ENCODE measurements around the gene ATP2B3. TPM values are rescaled to one million over a fixed set of nuclear protein-coding genes. Genes with fewer than 3 reads are reported as not detected.

ATP2B3 gene
- total and polyA plus RNA-seq, 2 donors (not counting 3 experiments of a cell fraction or from before 2014, with no cell fraction given), result 0.01 to 0.07 TPM

DNA sequence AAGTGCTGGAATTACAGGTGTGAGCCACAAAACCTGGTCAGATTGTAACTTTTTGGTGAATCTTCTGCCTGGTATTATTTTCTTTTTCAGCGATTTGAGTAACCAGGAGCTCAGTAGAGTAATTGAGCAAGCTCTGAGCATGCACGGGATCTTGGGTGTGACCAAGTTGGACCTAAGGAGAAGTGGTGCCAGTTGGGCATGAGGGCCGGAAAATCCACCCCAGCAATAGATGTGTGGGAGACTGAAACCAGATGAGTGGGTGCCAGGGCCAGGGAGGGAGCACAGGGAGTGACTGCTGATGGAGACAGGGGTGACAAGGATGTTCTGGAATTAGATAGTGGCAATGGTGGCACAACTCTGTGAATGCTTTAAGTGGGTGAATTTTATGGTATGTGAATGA, 85.2 kb downstream of the ATP2B3 start:
- CTCF ChIA-PET, result no interaction called here
- dilution Hi-C loops (cut with MboI; ENCODE audit: extremely low pct_ligation_motif_present, low sequenced_read_pairs), result no loop called here

More for the DNA sequence above, 85.2 kb downstream of the ATP2B3 start:
- Histone ChIP-seq H2AFZ (ENCODE audit: low read depth, low read length) (no peak overlapping the region), H3K4me1 (ENCODE audit: control insufficient read depth, extremely low read depth, insufficient read depth, low read length) (peaks cover 7% of the 10 kb centered on the region), H3K4me3 (replicated peaks in 1 of 3; ENCODE audit: insufficient read depth in 1 of 3, low read depth in 1 of 3, low read length in 3 of 3) (no peak overlapping the region), H3K4me2 (ENCODE audit: insufficient read depth, low read length) (no peak overlapping the region), H3K36me3 (ENCODE audit: control insufficient read depth in 2 of 2, extremely low read depth in 1 of 2, insufficient read depth in 2 of 2, low read length in 2 of 2) (no peaks in the 10 kb centered on the region), H3K27me3 (ENCODE audit: control insufficient read depth in 2 of 2, insufficient read depth in 2 of 2, low read length in 2 of 2) (peaks cover 2 to 4% of the 10 kb centered on the region in 2 experiments), H4K20me1 (replicated peaks; ENCODE audit: control insufficient read depth, extremely low read depth, insufficient read depth, low read length) (no peaks in the 10 kb centered on the region), H3K9me3 (replicated peaks; ENCODE audit: control insufficient read depth, insufficient read depth, low read length) (no peaks in the 10 kb centered on the region), H3K27ac (ENCODE audit: insufficient read depth, low read depth, low read length) (no peak overlapping the region), H3K9ac (replicated peaks; ENCODE audit: extremely low read depth, insufficient read depth, low read length) (no peak overlapping the region), H3K9me1 (replicated peaks; ENCODE audit: control insufficient read depth, extremely low read depth, insufficient read depth, low read length) (no peaks in the 10 kb centered on the region), H3K79me2 (ENCODE audit: control insufficient read depth, insufficient read depth, low read length) (peaks cover 8% of the 10 kb centered on the region)
- TF ChIP-seq POLR2A (IDR thresholded peaks at IDR 0.05; ENCODE audit: low read depth, low read length) (no peak), GATA2 (IDR thresholded peaks at IDR 0.05; ENCODE audit: insufficient read depth, insufficient read length, low read depth, low read length) (no peak), FOS (IDR thresholded peaks at IDR 0.05; ENCODE audit: borderline replicate concordance, insufficient read depth, low read length) (no peak), JUN (IDR thresholded peaks at IDR 0.05; ENCODE audit: borderline replicate concordance, insufficient read depth, insufficient read length, low read depth) (no peak), POLR2AphosphoS5 (IDR thresholded peaks at IDR 0.05; ENCODE audit: insufficient read depth, low read depth, low read length) (no peak), MAX (IDR thresholded peaks at IDR 0.05; ENCODE audit: insufficient read depth, insufficient read length) (no peak), CTCF (IDR thresholded peaks at IDR 0.05; ENCODE audit: extremely low read depth in 1 of 2, insufficient read depth in 1 of 2, low read depth in 1 of 2, low read length in 2 of 2) (no peak)
- DNase-seq (ENCODE audit: low read depth, low spot score) (no peak), FAIRE-seq (no peak)
- POLR2A ChIA-PET, result no interaction called here
- intact Hi-C loops (cut with micrococcal nuclease), result no loop called here
- BruUV-seq (replicated peaks), result no TSS peak
